Activated T-cell treated with anti-CD3 and anti-CD28 coated beads, Interleukin-2, amount 50 U/mL, for 1 hour (primary cell): Measurements from ENCODE around the gene CSNK1G3.

ENCODE experiments used
- DNase-seq: peaks from one replicate; pipeline ENCODE4 v3.0.0-alpha.2; 2020

The CSNK1G3 gene

DNA sequence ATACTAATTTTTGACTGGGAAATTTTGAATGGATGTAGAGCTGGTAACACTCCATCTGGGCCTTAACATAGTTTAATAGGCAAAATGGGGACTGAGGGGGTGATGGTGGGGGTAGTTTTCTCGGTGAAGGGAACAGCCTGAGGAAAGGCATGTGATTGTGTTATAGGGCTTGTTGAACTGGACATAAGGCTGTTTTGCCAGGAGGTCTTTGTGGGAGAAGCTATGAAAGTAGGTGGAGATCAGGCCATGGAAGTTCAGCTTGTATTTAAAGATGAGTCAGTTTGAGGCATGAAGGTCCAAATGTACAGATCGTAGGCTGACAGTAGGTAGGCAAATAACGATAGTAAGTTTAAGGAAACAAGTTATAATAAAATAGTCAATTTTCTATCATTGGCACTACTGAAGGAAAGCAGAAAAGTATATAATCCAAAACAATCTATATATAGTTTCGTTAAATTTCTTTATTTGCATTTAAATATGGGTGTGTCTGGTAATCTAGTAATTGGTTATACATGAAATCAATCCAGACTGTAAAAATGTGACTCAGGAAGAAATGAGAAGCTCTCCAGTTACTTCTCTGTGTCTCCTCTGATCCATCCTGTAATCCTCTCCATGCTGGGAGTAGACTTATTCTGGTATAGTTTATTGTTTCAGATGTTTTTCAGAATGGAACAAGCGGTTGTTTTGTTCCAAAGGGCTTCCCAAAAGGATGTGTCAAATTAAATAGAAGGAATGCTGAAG is 2.8 kb downstream of the CSNK1G3 start:
- DNase-seq, result no peak

GRCh38 chr5:123515904-123516303 is 3.9 kb downstream of the CSNK1G3 start:
- no peak for DNase-seq

DNA sequence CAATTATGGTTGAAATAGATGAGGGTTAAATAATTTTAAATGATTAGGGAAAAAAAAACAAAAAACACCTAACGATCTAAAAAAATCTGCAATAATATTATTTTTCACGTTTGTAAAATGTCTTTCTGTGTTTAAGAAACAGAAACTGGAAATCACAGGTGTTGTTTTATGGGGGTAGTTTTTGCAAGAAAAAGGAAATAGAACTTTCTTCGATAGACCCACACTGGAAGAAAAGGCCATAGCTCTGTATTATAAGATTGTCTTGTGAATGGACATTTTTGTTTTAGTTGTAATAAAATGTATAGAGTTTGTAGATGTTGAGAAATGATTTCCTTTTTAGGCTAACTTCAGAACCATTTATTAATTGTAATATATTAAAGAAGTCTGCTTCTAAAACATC is 5.5 kb downstream of the CSNK1G3 start:
- no peak for DNase-seq

DNA sequence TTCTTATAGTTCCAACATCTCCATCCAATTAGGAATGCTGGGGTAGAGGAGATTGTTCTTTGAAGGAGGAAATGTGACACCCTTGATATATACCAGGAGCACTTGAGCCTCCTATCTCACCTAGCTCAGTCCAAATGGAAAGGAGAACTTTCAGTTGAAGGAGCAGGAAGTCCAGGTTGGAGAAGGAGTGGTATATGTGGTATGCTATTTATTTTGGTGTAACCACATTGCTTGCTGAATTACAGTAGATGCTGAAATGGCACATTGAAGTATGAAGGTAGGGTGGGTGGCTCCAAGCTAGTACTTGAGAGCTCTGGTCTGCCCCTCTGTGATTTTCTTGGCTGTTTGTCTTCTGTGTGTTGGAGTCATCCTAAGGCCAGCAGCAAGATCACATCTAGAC is 6.1 kb downstream of the CSNK1G3 start:
- DNase-seq, result no peak

- no peak for DNase-seq
These were observed 8.8 kb downstream of the CSNK1G3 start for GRCh38 chr5:123520677-123521247.

DNA sequence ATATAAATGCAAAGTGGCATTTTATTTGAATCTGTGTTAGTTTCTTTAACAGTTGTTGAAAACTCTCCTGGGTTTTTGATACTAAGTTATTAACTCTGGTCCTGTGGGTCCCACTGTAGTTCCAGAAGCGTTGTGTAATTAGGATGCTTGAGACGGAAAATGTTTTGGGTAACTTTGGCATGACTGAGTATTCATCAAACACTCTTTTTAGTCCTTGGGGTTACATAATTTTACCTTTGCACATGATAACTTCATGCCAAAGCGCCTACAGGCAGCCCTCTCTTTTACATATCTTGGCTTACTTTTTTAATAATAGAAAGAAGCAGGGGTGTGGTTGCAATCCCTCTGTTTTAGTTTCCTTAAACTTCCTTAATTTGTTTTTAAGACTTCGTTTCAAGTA is 12.2 kb downstream of the CSNK1G3 start:
- no peak for DNase-seq

DNA sequence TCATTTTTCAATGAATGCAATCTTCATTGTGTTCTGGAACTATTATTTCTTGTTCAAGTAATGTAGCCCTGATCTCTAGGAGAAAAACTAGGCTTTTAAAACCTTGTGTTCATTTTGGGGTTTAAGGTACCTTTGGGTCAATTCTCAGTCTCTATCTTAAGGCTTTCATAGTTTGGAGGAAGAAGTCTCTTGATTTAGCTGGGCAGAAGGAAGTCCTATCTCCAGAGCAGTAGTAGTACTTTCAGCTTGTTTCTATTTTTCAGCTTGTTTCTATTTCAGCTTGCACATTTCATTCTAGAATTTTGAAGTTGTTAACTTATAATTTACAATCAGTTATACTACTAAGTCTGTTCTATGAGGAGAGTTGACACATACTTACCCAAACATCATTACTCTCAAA is 15.2 kb downstream of the CSNK1G3 start:
- no peak for DNase-seq

- no peak for DNase-seq
These were observed 16.1 kb downstream of the CSNK1G3 start for GRCh38 chr5:123528065-123528464.

GRCh38 chr5:123528878-123529277 is 16.9 kb downstream of the CSNK1G3 start:
- no peak for DNase-seq

DNA sequence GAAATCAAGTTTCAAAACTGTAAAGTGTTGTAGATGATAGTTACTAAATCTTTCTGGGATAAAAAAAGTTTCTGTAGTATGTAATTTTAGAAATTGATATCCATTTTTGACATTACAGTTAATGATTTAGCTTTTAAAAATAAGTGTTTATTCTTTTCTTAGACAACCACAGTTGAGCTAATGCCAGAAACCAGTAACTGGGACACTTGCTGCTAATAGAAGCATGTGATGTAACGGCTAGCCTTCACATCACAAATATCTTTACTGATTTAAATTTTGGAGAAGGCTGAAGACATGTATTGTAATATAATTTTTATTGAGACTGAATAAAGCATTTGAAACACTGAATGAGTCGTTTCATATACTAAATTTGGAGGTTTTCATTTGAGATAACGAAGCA is 18.8 kb downstream of the CSNK1G3 start:
- no peak for DNase-seq

GRCh38 chr5:123535648-123536047 is 23.7 kb downstream of the CSNK1G3 start:
- DNase-seq, result no peak

GRCh38 chr5:123537256-123537655 is 25.3 kb downstream of the CSNK1G3 start:
- DNase-seq, result no peak

GRCh38 chr5:123537845-123538244 is 25.9 kb downstream of the CSNK1G3 start:
- DNase-seq, result no peak

DNA sequence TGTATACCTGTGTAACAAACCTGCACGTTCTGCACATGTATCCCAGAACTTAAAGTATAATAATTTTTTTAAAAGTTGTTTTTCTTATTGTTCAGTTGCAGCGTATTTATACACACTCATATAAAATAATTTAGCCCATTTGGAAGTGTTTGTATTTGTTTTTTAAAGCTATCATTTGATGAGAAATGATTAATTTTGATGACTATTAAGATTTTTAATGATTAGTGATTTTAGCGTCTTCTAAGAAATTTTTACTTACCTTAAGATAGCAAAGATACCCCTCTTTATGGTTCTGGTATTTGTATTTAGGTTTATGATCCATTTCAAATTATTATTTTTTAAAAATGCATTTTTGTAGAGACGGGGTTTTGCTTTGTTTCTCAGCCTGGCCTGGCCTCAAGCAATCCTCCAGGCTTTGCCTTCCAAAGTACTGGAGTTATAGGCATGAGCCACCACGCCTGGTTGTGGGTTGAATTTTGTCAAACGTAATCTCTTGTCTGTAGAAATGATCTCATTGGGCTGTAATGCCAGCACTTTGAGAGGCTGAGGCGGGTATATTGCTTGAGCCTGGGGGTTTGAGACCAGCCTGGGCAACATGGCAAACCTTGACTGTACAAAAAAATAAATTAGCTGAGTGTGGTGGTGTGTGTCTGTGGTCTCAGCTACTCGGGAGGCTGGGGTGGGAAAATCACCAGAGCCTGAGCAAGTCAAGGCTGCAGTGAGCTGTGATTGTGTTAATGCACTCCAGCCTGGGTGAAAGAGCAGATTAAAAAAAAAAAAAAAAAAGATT is 26.9 kb downstream of the CSNK1G3 start:
- no peak for DNase-seq

DNA sequence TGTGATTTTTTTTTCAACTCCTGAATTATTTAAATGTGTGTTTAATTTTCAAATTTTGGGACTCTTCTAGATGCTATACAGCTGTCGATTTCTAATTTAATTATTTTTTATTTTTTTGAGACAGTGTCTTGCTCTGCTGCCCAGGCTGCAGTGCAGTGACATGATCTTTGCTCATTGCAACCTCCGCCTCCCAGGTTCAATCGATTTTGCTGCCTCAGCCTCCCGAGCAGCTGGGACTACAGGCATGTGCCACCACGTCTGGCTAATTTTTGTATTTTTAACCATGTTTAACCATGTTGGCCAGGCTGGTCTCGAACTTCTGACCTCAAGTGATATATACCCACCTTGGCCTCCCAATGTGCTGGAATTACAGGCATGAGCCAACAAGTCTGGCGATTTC is 28.6 kb downstream of the CSNK1G3 start:
- no peak for DNase-seq

- no peak for DNase-seq
These were observed 31.5 kb downstream of the CSNK1G3 start for GRCh38 chr5:123543438-123543837.

DNA sequence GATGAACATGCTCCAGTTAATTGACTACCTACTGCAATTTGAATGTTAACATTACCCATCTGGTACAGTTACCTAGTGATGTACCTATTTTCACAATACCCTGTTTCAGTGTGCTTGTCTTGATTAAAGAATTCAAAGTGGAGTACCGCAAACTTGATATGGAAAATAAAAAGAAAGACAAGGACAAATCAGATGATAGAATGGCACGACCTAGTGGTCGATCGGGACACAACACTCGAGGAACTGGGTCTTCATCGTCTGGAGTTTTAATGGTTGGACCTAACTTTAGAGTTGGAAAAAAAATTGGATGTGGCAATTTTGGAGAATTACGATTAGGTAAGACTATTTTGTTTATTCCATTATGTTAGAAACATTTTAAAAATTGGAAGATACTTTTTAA is 33.5 kb downstream of the CSNK1G3 start:
- DNase-seq, result peak; percentile 29

DNA sequence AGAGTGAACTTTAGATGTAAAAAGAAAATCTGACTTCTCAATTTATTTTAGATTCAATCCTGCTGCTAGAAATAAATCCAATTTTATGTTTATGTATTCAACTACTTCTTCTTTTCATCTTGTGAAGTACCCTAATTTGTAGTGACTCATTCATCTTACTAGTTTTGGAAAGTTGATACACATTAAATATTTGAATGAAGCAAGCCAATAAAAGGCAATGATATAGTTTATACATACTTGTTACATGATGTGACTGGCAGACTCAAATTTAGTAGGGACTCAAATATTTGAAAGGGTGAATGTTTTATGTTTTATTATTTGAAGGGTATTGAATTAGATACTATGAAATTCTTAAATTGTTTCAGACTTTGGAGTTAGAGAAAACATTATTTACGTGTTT is 34.7 kb downstream of the CSNK1G3 start:
- no peak for DNase-seq

DNA sequence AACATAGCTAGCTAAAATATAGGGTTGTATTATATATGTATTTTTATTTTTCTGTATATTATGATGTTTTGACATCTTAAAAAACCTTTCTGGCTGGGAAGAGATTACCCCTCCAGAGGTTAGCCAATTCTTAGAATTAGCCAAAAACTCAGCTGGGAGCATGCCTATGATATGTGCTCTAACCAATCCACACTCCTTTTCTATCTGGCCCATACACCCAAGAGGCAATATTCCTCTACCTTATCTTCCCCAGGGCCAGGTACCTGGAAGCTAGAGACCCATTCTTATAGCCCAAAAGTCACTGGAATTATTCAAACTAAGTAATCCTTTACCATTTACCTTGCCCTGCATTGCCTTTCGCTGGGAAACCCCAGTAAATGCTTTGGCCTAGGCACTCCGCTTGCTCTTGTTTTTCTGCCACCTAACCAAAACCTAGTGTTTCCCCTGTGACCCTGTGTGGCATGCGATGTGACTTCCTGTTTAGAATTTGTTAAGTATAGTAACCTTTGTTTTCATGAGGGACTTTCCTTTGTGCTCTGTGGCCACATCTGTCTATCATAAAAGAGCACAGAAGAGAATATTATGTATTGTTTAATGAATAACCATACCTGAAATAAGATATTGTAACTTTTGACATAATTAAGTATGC is 37.4 kb downstream of the CSNK1G3 start:
- DNase-seq, result peak; percentile 38

GRCh38 chr5:123554601-123555000 is 42.6 kb downstream of the CSNK1G3 start:
- no peak for DNase-seq

DNA sequence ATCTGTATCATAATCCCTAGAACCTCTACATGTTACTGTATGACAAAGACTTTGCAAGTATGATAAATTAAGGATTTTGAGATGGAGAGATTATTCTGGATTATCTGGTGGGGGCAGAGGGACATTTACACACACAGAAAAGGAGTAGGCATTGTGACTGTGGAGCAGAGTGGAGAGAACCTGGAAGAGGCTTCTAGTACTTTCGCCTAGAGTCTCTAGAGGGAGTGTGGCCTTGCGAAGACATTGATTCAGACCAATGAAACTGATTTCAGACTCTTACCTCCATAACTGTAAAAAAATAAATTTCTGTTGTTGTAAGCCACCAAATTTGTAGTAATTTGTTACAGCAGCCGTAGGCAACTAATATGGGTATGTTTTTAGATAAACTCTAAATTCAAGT is 45.9 kb downstream of the CSNK1G3 start:
- DNase-seq, result no peak

DNA sequence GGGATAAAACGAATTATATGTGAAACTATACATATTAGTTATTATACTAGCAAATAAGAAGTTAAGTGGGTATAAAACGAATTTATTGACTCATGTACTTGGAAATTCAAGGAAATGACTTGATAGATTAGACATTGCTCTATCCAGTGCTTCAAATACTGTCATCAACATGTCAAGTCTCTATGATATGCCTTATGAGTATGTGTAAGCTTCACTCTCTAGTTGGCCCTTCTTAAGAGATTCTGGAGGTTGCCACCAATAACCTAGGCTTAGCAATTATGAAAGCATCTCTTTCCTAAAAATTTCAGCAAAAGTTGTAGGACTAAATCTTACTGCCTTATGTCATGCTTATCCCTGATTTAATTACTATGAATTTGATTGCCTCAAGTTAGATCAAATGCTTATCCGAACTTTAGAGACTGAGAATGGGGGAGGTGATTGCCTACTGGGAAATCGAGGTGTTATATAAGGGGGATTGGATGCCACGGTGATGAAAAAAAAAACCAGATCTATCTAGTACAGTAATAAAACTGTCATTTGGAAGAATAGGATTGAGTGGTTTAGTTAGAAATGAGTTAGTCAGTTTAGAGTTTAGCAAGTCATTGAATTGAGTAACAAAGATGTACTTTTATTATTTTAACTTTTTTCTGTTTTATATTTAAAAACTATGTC is 46.9 kb downstream of the CSNK1G3 start:
- no peak for DNase-seq

DNA sequence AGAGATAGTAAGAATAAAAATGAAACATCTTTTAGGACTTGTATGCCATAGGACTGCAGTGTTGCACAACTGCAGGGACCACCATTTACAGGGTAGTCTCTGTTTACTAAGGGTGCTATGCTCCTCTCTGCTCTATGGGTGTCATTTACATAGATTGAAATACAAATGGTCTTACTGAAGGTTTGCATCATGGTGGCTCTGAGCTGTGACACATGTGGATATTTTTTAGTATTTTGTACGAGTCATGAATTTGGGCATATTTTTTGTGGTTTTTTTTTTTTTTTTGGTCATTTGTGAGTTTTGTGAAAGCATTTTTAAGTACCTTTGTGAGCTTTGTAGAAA is 47.4 kb downstream of the CSNK1G3 start:
- DNase-seq, result no peak
